Measurements from ENCODE around the gene FYB2. TPM values are rescaled to one million over a fixed set of nuclear protein-coding genes. Genes with fewer than 3 reads are reported as not detected.

The FYB2 gene
- total and polyA plus RNA-seq, 2 experiments from 2014 or later, result 15.5 to 18.6 TPM

GRCh38 chr1:56830052-56830451, 10.8 kb upstream of the FYB2 start:
- no peak overlapping the region for H3K27ac ChIP-seq
- TF ChIP-seq EZH2phosphoT487 (IDR thresholded peaks at IDR 0.05; ENCODE audit: low read depth, severe bottlenecking, unreplicated experiment) (no peak), EZH2 (IDR thresholded peaks at IDR 0.05; ENCODE audit: borderline replicate concordance) (no peak), CTCF (IDR thresholded peaks at IDR 0.05; ENCODE audit: poor library complexity) (no peak)
- H3K9me3 ChIP-seq (ENCODE audit: low read depth), result no peaks in the 10 kb centered on the region
- no peaks in the 10 kb centered on the region for H3K4me1 ChIP-seq (ENCODE audit: insufficient read depth)
- no peak for DNase-seq (ENCODE audit: low spot score)
- H3K4me2 ChIP-seq, result no peak overlapping the region
- 93% methylated on average over 4 of the region's 4 CpGs for WGBS (ENCODE audit: low lambda C conversion rate, missing lambda C conversion rate)
- no peaks in the 10 kb centered on the region for H3K27me3 ChIP-seq
- no peaks in the 10 kb centered on the region for H3K79me2 ChIP-seq
- H3K36me3 ChIP-seq (replicated peaks; ENCODE audit: insufficient read depth, low read depth), result no peaks in the 10 kb centered on the region
- no peaks in the 10 kb centered on the region for H3K9me2 ChIP-seq (replicated peaks; ENCODE audit: insufficient read depth)
- no peak overlapping the region for H2AFZ ChIP-seq
- H4K20me1 ChIP-seq (ENCODE audit: insufficient read depth, poor library complexity, severe bottlenecking), result no peaks in the 10 kb centered on the region
- H3K4me3 ChIP-seq, result no peak overlapping the region

- Histone ChIP-seq H3K4me1 (ENCODE audit: insufficient read depth) (no peaks in the 10 kb centered on the region), H4K20me1 (ENCODE audit: insufficient read depth, poor library complexity, severe bottlenecking) (no peaks in the 10 kb centered on the region), H3K4me2 (no peak overlapping the region), H3K27me3 (no peaks in the 10 kb centered on the region), H3K36me3 (replicated peaks; ENCODE audit: insufficient read depth, low read depth) (no peaks in the 10 kb centered on the region), H3K4me3 (no peak overlapping the region), H2AFZ (no peak overlapping the region), H3K9me3 (ENCODE audit: low read depth) (no peaks in the 10 kb centered on the region), H3K9me2 (replicated peaks; ENCODE audit: insufficient read depth) (no peaks in the 10 kb centered on the region), H3K79me2 (no peaks in the 10 kb centered on the region), H3K27ac (no peak overlapping the region)
- no peak for DNase-seq (ENCODE audit: low spot score)
- no peak for TF ChIP-seq CTCF (IDR thresholded peaks at IDR 0.05; ENCODE audit: poor library complexity)
- TF ChIP-seq EZH2phosphoT487 (IDR thresholded peaks at IDR 0.05; ENCODE audit: low read depth, severe bottlenecking, unreplicated experiment), result no peak
- TF ChIP-seq EZH2 (IDR thresholded peaks at IDR 0.05; ENCODE audit: borderline replicate concordance), result no peak
These were observed 8.5 kb upstream of the FYB2 start for GRCh38 chr1:56827711-56828110.

- Histone ChIP-seq H3K36me3 (replicated peaks; ENCODE audit: insufficient read depth, low read depth) (no peaks in the 10 kb centered on the region), H3K9me2 (replicated peaks; ENCODE audit: insufficient read depth) (no peaks in the 10 kb centered on the region), H4K20me1 (ENCODE audit: insufficient read depth, poor library complexity, severe bottlenecking) (no peaks in the 10 kb centered on the region), H3K4me1 (ENCODE audit: insufficient read depth) (peaks cover 11% of the 10 kb centered on the region), H3K27ac (no peak overlapping the region), H2AFZ (no peak overlapping the region), H3K9me3 (ENCODE audit: low read depth) (no peaks in the 10 kb centered on the region), H3K4me2 (no peak overlapping the region), H3K4me3 (no peak overlapping the region), H3K79me2 (no peaks in the 10 kb centered on the region), H3K27me3 (no peaks in the 10 kb centered on the region)
- 70% methylated on average over 4 of the region's 4 CpGs for WGBS (ENCODE audit: low lambda C conversion rate, missing lambda C conversion rate)
- TF ChIP-seq EZH2 (IDR thresholded peaks at IDR 0.05; ENCODE audit: borderline replicate concordance) (no peak), CTCF (IDR thresholded peaks at IDR 0.05; ENCODE audit: poor library complexity) (no peak), EZH2phosphoT487 (IDR thresholded peaks at IDR 0.05; ENCODE audit: low read depth, severe bottlenecking, unreplicated experiment) (no peak)
- no peak for DNase-seq (ENCODE audit: low spot score)
These were observed 6.2 kb upstream of the FYB2 start for GRCh38 chr1:56825436-56825835.

GRCh38 chr1:56824938-56825337, 5.7 kb upstream of the FYB2 start:
- Histone ChIP-seq H3K9me2 (replicated peaks; ENCODE audit: insufficient read depth) (no peaks in the 10 kb centered on the region), H2AFZ (no peak overlapping the region), H3K27ac (no peak overlapping the region), H3K4me1 (ENCODE audit: insufficient read depth) (peaks cover 12% of the 10 kb centered on the region), H3K36me3 (replicated peaks; ENCODE audit: insufficient read depth, low read depth) (no peaks in the 10 kb centered on the region), H3K4me3 (no peak overlapping the region), H4K20me1 (ENCODE audit: insufficient read depth, poor library complexity, severe bottlenecking) (no peaks in the 10 kb centered on the region), H3K4me2 (no peak overlapping the region), H3K79me2 (no peaks in the 10 kb centered on the region), H3K27me3 (no peaks in the 10 kb centered on the region), H3K9me3 (ENCODE audit: low read depth) (no peaks in the 10 kb centered on the region)
- 85% methylated on average over 1 of the region's 1 CpG for WGBS (ENCODE audit: low lambda C conversion rate, missing lambda C conversion rate)
- TF ChIP-seq CTCF (IDR thresholded peaks at IDR 0.05; ENCODE audit: poor library complexity) (no peak), EZH2 (IDR thresholded peaks at IDR 0.05; ENCODE audit: borderline replicate concordance) (no peak), EZH2phosphoT487 (IDR thresholded peaks at IDR 0.05; ENCODE audit: low read depth, severe bottlenecking, unreplicated experiment) (no peak)
- no peak for DNase-seq (ENCODE audit: low spot score)
